Mucosa of stomach (tissue), 1 donor: ENCODE results near the gene LAX1.
A peak's percentile ranks its signal among the peaks of the same experiment; 100 is the strongest.
"Not testable (repeated sequence)": the region's sequence is repeated elsewhere in the genome, so short reads cannot be mapped to it uniquely, and the experiment has no call there.

Experiments used
- H3K27me3 ChIP-seq: one replicate; pipeline ENCODE4 v1.7.0; 2013; ENCODE audit warnings: mild to moderate bottlenecking, low read length; ENCODE audit not compliant: control insufficient read depth, insufficient read depth
- H3K36me3 ChIP-seq: one replicate; pipeline ENCODE4 v1.7.0; 2013; ENCODE audit warnings: low read length; ENCODE audit not compliant: control insufficient read depth, insufficient read depth
- H3K4me1 ChIP-seq: one replicate; pipeline ENCODE4 v1.7.0; 2013; ENCODE audit warnings: mild to moderate bottlenecking, low read length; ENCODE audit not compliant: control insufficient read depth, insufficient read depth
- H3K4me3 ChIP-seq: one replicate; pipeline ENCODE4 v1.7.0; 2013; ENCODE audit warnings: low read length
- H3K9ac ChIP-seq: one replicate; pipeline ENCODE4 v1.7.0; 2013; ENCODE audit warnings: mild to moderate bottlenecking, low read length, moderate library complexity
- H3K9me3 ChIP-seq: one replicate; pipeline ENCODE4 v1.7.0; 2013; ENCODE audit warnings: mild to moderate bottlenecking, low read length, moderate library complexity; ENCODE audit not compliant: control insufficient read depth
- donor health status: Pancreatic carcinoma.

Gene LAX1

DNA sequence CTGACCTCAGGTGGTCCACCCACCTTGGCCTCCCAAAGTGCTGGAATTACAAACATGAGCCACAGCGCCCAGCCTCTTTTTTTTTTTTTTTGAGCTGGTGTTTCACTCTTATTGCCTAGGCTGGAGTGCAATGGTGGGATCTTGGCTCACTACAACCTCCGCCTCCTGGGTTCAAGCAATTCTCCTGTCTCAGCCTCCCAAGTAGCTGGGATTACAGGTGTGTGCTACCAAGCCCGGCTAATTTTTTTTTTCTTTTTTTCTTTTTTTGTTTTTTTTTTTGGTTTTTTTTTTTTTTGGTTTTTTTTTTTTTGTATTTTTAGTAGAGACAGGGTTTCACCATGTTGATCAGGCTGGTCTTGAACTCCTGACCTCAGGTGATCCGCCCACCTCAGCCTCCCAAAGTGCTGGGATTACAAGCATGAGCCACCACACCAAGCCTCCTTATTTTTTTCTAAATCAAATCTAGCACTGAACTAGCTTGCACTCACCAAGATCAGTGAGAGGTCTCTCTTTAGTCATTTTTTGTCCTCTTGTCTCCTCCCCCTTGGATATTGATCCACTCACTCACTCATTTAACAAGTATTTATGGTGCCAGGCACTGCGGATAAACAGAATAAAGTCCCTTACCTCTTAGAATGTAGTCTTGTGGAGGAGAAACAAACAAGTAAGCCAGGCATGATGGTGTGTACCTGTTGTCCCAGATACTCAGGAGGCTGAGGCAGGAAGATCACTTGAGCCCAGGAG lies 13.2 kb upstream of the LAX1 start:
- not testable (repeated sequence) for H3K4me1 ChIP-seq

DNA sequence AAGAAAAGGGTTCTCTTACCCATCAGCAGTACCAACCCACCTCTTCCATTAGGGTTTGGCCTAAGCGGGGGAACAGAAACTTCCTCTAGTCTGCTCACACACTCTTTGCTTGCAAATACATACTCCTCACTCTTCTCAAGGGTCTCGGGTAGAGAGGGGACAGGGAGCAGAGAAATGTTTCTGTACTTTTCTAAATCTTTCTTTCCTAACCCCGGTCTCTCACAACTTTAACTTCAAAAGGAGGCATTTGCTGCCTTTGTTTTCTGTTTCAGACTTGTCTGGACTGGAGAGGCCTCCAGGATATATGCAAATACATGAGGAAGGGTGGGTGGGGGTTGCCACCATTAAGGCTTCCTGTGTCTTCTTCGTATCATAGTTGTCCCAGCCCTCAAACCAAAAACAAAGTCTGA lies 10.5 kb upstream of the LAX1 start:
- Histone ChIP-seq H3K27me3 (no peaks in the 10 kb centered on the region), H3K9ac (no peak overlapping the region), H3K4me3 (no peak overlapping the region), H3K4me1 (peaks cover 4% of the 10 kb centered on the region), H3K9me3 (no peaks in the 10 kb centered on the region), H3K36me3 (no peaks in the 10 kb centered on the region)

More for the DNA sequence above, 13.2 kb upstream of the LAX1 start:
- H3K36me3 ChIP-seq, H3K9me3 ChIP-seq, H3K4me3 ChIP-seq, H3K27me3 ChIP-seq, H3K9ac ChIP-seq: not testable (repeated sequence)

DNA sequence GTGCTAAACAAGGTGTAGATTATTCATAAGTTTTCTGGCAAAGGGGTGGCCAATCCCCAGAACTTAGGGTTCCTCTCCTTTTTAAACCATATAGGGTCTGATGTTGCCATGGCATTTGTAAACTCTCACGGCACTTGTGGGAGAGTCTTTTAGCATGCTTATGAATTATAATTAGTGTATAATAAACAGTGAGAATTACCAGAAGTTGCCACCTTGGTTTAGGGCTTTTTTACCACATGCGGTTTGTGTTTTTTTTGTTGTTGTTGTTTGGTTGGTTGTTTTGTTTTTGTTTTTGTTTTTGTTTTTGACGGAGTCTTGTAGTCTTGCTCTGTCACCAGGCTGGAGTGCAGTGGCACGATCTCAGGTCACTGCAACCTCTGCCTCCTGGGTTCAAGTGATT lies 8.9 kb upstream of the LAX1 start:
- no peaks in the 10 kb centered on the region for H3K27me3 ChIP-seq
- H3K4me1 ChIP-seq = peaks cover 4% of the 10 kb centered on the region
- H3K36me3 ChIP-seq = no peaks in the 10 kb centered on the region

DNA sequence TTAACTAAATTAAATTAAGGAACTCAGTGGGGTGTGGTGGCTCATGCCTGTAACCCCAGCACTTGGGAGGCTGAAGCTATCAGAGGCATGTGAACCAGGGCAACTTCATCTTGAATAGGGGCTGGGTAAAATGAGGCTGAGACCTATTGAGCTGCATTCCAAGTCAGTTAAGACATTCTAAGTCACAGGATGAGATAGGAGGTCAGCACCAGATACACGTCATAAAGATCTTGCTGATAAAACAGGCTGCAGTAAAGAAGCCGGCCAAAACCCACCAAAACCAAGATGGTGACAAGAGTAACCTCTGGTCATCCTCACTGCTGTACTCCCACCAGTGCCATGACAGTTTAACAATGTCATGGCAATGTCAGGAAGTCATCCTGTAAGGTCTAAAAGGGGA lies 6.2 kb upstream of the LAX1 start:
- H3K9me3 ChIP-seq, H3K4me3 ChIP-seq, H3K4me1 ChIP-seq, H3K27me3 ChIP-seq, H3K36me3 ChIP-seq, H3K9ac ChIP-seq: not testable (repeated sequence)

More for the DNA sequence above, 8.9 kb upstream of the LAX1 start:
- Histone ChIP-seq H3K4me3 (no peak overlapping the region), H3K9me3 (no peaks in the 10 kb centered on the region), H3K9ac (no peak overlapping the region)

DNA sequence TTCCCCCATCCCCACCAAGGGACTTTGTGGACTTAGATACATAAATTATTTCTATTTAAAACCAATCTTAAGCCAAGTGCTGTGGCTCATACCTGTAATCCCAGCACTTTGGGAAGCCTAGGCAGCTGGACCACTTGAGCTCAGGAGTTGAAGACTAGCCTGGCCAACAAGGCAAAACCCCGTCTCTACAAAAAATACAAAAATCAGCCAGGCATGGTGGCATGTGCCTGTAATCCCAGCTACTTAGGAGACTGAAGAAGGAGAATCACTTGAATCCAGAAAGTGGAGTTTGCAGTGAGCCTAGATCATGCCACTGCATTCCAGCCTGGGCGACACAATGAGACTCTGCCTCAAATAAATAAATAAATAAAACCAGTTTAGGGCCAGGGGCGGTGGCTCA lies 4.5 kb upstream of the LAX1 start:
- no peaks in the 10 kb centered on the region for H3K36me3 ChIP-seq
- H3K4me1 ChIP-seq = no peaks in the 10 kb centered on the region
- no peaks in the 10 kb centered on the region for H3K27me3 ChIP-seq
- no peak overlapping the region for H3K4me3 ChIP-seq
- no peak overlapping the region for H3K9ac ChIP-seq
- H3K9me3 ChIP-seq = no peaks in the 10 kb centered on the region

DNA sequence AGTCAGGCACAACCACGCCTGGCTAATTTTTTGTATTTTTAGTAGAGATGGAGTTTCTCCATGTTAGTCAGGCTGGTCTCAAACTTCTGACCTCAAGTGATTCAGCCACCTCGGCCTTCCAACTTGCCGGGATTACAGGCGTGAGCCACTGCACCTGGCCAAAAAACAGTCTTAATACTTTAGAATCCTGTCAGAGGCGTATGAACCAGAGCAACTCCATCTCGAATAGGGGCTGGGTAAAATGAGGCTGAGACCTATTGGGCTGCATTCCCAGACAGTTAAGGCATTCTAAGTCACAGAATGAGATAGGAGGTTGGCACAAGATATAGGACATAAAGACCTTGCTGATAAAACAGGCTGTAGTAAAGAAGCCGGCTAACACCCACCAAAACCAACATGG lies 3.0 kb upstream of the LAX1 start:
- not testable (repeated sequence) for H3K9me3 ChIP-seq, H3K4me3 ChIP-seq, H3K27me3 ChIP-seq, H3K9ac ChIP-seq, H3K4me1 ChIP-seq, H3K36me3 ChIP-seq

DNA sequence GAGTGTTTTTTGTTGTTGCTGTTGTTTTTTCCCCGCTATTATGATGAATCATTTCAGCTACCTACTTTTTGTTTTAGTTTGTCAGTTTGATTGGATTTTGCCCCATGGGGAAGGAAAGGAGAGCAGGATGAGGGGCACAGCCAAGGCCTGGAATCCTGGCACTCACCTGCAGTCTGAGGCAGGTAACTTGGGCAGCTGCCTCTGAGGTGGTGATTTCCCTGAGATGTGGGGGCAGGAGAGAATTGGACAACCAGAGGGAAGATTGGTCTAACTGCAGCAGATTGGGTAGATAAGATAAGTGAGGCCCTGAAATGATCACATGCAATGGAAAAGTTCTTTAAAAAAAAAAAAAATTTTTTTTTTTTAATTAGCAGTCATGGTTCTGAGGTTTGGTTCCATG lies 1.5 kb upstream of the LAX1 start:
- H3K36me3 ChIP-seq = no peaks in the 10 kb centered on the region
- H3K9ac ChIP-seq = no peak overlapping the region
- no peaks in the 10 kb centered on the region for H3K4me1 ChIP-seq
- no peaks in the 10 kb centered on the region for H3K27me3 ChIP-seq
- no peaks in the 10 kb centered on the region for H3K9me3 ChIP-seq
- H3K4me3 ChIP-seq = no peak overlapping the region

DNA sequence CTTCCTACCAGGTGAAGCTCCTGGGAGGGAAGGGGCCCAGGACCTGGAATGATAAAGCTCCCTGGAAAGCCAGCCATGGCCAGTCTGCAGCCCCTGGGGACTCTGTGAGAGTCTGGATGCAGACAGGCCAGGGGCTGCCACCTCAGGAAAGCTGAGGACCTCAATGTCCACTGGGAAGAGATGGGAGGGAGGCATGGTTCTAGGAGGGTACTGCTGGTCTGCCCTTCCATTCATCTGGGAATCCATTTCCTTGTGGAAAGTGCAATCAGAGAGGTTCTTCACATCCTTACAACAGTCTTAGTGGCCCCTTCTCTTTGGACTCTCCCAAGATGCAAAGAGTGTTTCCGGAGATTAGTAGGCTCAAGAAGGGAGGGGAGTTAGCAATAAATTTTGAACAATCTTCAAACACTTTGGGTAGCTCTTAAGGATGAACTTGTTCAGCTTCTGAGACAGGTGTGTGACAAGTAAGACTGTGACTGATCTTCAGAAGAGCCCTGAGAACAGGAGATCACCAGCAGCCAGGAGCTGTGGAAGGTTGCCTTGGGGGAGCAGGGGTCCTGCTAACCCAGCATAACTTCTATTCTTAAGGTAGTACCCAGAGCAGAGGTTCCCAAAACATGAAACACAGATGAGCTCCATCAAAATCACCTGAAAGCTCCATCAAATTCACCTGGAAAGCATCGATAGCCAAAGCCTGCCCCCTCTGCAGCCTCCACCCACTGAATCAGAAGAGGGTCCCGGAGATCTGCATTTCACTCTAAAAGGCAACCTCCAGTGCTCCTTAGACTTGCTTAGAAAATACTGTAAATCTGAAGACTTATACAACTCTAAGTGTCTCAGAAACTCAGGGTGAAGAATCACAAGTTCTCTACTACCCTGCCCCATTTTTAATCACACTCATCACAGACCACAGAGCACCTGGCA lies 616 bp upstream of the LAX1 start:
- Histone ChIP-seq H3K4me3 (no peak overlapping the region), H3K27me3 (no peaks in the 10 kb centered on the region), H3K9ac (no peak overlapping the region), H3K9me3 (no peaks in the 10 kb centered on the region), H3K36me3 (no peaks in the 10 kb centered on the region), H3K4me1 (peaks cover 7% of the 10 kb centered on the region)

DNA sequence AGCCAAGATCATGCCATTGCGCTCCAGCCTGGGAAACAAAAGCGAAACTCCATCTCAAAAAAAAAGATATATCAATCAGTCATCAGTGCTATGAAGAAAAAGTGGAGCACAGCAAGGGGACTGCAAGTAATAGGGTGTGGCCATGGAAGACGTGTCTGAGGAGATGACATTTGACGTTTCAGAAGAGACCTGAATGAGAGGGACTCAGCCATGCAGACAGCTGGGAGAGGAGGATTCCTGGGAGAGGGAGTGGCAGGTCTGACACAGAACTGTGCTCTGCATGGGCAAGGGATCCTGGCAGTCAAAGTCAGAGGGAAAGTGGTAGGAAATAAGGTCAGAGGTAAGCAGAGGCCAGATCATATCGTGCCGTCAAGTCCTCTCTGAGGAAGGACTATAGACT lies 3.3 kb downstream of the LAX1 start:
- Histone ChIP-seq H3K4me3 (no peak overlapping the region), H3K27me3 (no peaks in the 10 kb centered on the region), H3K4me1 (peaks cover 7% of the 10 kb centered on the region), H3K9me3 (no peaks in the 10 kb centered on the region), H3K9ac (no peak overlapping the region), H3K36me3 (no peaks in the 10 kb centered on the region)

DNA sequence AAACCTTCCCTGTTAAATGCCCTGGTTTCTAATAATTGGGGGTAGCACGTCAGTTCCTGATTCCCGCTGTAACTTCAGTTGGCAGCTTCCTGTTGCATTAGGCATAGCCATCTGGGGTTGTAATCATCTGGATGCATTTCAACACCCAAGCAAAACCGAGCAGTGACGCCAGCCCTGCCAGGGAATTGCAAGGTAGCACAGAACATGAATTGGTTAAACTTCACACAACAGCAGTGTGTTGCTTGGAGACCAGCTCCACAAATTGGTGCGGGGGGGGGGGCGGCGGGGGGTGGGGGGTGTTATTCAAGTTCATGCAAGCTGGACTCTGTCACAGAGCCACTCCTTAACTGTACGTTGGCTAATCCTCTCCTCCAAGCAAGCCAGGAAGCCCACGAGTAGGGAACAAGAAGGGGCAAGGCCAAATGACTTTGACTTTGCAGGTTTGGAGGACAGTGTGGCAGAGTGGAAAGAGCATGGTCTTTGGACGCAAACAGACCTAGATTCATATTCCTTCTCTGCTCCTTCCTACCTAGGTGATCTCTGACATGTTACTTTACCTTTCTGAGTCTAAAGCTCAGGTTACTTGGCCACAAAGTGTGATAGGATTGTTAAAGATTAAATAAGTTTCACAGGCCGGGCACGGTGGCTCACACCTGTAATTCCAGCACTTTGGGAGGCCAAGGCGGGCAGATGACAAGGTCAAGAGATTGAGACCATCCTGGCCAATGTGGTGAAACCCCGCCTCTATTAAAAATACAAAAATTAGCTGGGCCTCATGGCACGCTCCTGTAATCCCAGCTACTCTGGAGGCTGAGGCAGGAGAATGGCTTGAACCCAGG lies 4.7 kb downstream of the LAX1 start:
- Histone ChIP-seq H3K9me3 (no peaks in the 10 kb centered on the region), H3K9ac (peak overlapping the region; percentile 34), H3K4me3 (no peak overlapping the region), H3K27me3 (no peaks in the 10 kb centered on the region), H3K36me3 (no peaks in the 10 kb centered on the region), H3K4me1 (peaks cover 7% of the 10 kb centered on the region)

DNA sequence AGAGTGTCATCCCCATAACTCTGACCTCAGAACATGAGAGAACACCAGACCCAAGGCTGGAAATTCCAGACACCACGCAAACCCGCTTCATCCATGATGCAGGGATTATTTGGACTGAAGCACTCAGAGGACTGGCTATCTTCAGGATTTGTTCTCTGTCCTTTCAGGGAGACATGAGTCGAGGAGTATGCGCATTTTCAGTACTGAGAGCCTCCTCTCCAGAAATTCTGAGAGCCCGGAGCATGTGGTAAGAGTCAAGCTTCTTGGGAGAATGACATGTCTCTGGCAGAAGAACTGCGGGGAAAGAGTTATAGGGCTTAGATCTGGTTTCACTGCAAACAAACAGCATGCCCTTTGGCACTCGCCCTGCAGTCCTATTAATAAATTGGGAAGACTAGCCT lies 6.9 kb downstream of the LAX1 start:
- Histone ChIP-seq H3K9me3 (no peaks in the 10 kb centered on the region), H3K4me1 (peaks cover 7% of the 10 kb centered on the region), H3K9ac (no peak overlapping the region), H3K36me3 (no peaks in the 10 kb centered on the region), H3K27me3 (no peaks in the 10 kb centered on the region), H3K4me3 (no peak overlapping the region)

DNA sequence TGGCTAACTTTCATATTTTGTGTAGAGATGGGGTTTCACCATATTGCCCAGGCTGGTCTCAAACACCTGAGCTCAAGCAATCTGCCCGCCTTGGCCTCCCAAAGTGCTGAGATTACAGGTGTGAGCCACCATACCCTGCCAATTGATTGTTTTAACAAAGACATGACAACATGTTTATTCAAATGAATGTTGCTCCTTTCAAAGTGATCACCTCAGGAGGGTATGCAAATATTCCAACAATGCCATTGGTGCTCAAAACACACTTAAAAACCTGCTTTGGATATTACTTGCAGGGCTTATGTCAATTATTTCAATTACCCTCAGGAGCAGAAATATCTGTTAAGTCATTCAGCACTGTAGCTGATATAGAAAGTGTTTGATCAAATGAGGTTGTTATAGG lies 7.9 kb downstream of the LAX1 start:
- Histone ChIP-seq H3K9me3 (no peaks in the 10 kb centered on the region), H3K27me3 (no peaks in the 10 kb centered on the region), H3K4me1 (peaks cover 7% of the 10 kb centered on the region), H3K9ac (no peak overlapping the region), H3K4me3 (no peak overlapping the region), H3K36me3 (no peaks in the 10 kb centered on the region)
